HG02623 (cell line): Measurements from ENCODE around the gene PDE4D.
A peak's percentile ranks its signal among the peaks of the same experiment; 100 is the strongest.
"Not testable (repeated sequence)": the region's sequence is repeated elsewhere in the genome, so short reads cannot be mapped to it uniquely, and the experiment has no call there.

Experiments
- ATAC-seq: cut with Tn5 transposase; IDR thresholded peaks from one replicate; pipeline ENCODE4 v1.9.1; 2021; ENCODE audit warnings: moderate library complexity; ENCODE audit not compliant: unreplicated experiment

PDE4D gene

GRCh38 chr5:59066367-59067163 is 827.0 kb downstream of the PDE4D start:
- ATAC-seq = no peak

GRCh38 chr5:59065554-59065953 is 828.0 kb downstream of the PDE4D start:
- no peak for ATAC-seq

GRCh38 chr5:59064293-59064692 is 829.2 kb downstream of the PDE4D start:
- no peak for ATAC-seq

- no peak for ATAC-seq
These were observed 830.4 kb downstream of the PDE4D start for GRCh38 chr5:59062986-59063683.

GRCh38 chr5:59061377-59061776 is 832.1 kb downstream of the PDE4D start:
- no peak for ATAC-seq

GRCh38 chr5:59058969-59059687 is 834.4 kb downstream of the PDE4D start:
- no peak for ATAC-seq

- no peak for ATAC-seq
These were observed 835.3 kb downstream of the PDE4D start for GRCh38 chr5:59058237-59058636.

- ATAC-seq = not testable (repeated sequence)
These were observed 836.9 kb downstream of the PDE4D start for GRCh38 chr5:59056599-59056998.

- ATAC-seq = no peak
These were observed 837.6 kb downstream of the PDE4D start for GRCh38 chr5:59055745-59056448.

GRCh38 chr5:59054963-59055528 is 838.5 kb downstream of the PDE4D start:
- no peak for ATAC-seq

GRCh38 chr5:59051951-59052350 is 841.6 kb downstream of the PDE4D start:
- ATAC-seq = no peak

- no peak for ATAC-seq
These were observed 844.4 kb downstream of the PDE4D start for GRCh38 chr5:59049095-59049494.

- no peak for ATAC-seq
These were observed 851.1 kb downstream of the PDE4D start for GRCh38 chr5:59042201-59043055.

- ATAC-seq = no peak
These were observed 852.2 kb downstream of the PDE4D start for GRCh38 chr5:59041355-59041754.

- ATAC-seq = no peak
These were observed 852.7 kb downstream of the PDE4D start for GRCh38 chr5:59040804-59041201.

- ATAC-seq = no peak
These were observed 853.3 kb downstream of the PDE4D start for GRCh38 chr5:59040024-59040803.

- ATAC-seq = peak; percentile 66
These were observed 854.1 kb downstream of the PDE4D start for GRCh38 chr5:59039296-59040023.

GRCh38 chr5:59038798-59039295 is 854.7 kb downstream of the PDE4D start:
- ATAC-seq = peak; percentile 36
